Jurkat, Clone E6-1 (cell line): Measurements from ENCODE around the gene CACHD1.

Source experiments
- DNase-seq: peaks from one replicate; pipeline ENCODE4 v3.0.0-alpha.2; 2011; ENCODE audit warnings: low read depth, low spot score
- H3K4me3 ChIP-seq: 2 replicates; pipeline ENCODE4 v1.5.1; 2011; ENCODE audit warnings: mild to moderate bottlenecking, low read length, control low read depth, moderate library complexity

CACHD1 gene

GRCh38 chr1:64669098-64669675, 199.3 kb downstream of the CACHD1 start:
- H3K4me3 ChIP-seq = no peak overlapping the region
- no peak for DNase-seq

- no peak overlapping the region for H3K4me3 ChIP-seq
- DNase-seq = peak; percentile 5
Observed at GRCh38 chr1:64675718-64676345, 205.9 kb downstream of the CACHD1 start.

- DNase-seq = no peak
- H3K4me3 ChIP-seq = no peak overlapping the region
Observed at GRCh38 chr1:64676386-64676785, 206.5 kb downstream of the CACHD1 start.

GRCh38 chr1:64677532-64677931, 207.6 kb downstream of the CACHD1 start:
- no peak overlapping the region for H3K4me3 ChIP-seq
- DNase-seq = no peak

GRCh38 chr1:64678366-64678765, 208.4 kb downstream of the CACHD1 start:
- no peak for DNase-seq
- H3K4me3 ChIP-seq = no peak overlapping the region

GRCh38 chr1:64679177-64679576, 209.2 kb downstream of the CACHD1 start:
- DNase-seq = no peak
- H3K4me3 ChIP-seq = no peak overlapping the region

- no peak for DNase-seq
Observed at GRCh38 chr1:64680599-64680998, 210.7 kb downstream of the CACHD1 start.

GRCh38 chr1:64681043-64681442, 211.1 kb downstream of the CACHD1 start:
- no peak overlapping the region for H3K4me3 ChIP-seq

More at GRCh38 chr1:64680599-64680998, 210.7 kb downstream of the CACHD1 start:
- H3K4me3 ChIP-seq = no peak overlapping the region

GRCh38 chr1:64683419-64683818, 213.5 kb downstream of the CACHD1 start:
- DNase-seq = no peak
- H3K4me3 ChIP-seq = no peak overlapping the region

More at GRCh38 chr1:64681043-64681442, 211.1 kb downstream of the CACHD1 start:
- DNase-seq = no peak

GRCh38 chr1:64685217-64685616, 215.3 kb downstream of the CACHD1 start:
- no peak overlapping the region for H3K4me3 ChIP-seq
- no peak for DNase-seq

- H3K4me3 ChIP-seq = no peak overlapping the region
- DNase-seq = no peak
Observed at GRCh38 chr1:64685765-64686341, 215.9 kb downstream of the CACHD1 start.

GRCh38 chr1:64686828-64687724, 217.1 kb downstream of the CACHD1 start:
- DNase-seq = peak; percentile 39
- no peak overlapping the region for H3K4me3 ChIP-seq

GRCh38 chr1:64687725-64688327, 217.9 kb downstream of the CACHD1 start:
- DNase-seq = no peak
- no peak overlapping the region for H3K4me3 ChIP-seq

- no peak for DNase-seq
- H3K4me3 ChIP-seq = no peak overlapping the region
Observed at GRCh38 chr1:64691626-64692025, 221.7 kb downstream of the CACHD1 start.

GRCh38 chr1:64692911-64693310, 223.0 kb downstream of the CACHD1 start:
- DNase-seq = no peak
- H3K4me3 ChIP-seq = no peak overlapping the region

- no peak overlapping the region for H3K4me3 ChIP-seq
- no peak for DNase-seq
Observed at GRCh38 chr1:64693406-64693805, 223.5 kb downstream of the CACHD1 start.

- DNase-seq = no peak
Observed at GRCh38 chr1:64696879-64697278, 226.9 kb downstream of the CACHD1 start.

GRCh38 chr1:64699327-64699726, 229.4 kb downstream of the CACHD1 start:
- no peak for DNase-seq
- H3K4me3 ChIP-seq = no peak overlapping the region

More at GRCh38 chr1:64696879-64697278, 226.9 kb downstream of the CACHD1 start:
- H3K4me3 ChIP-seq = no peak overlapping the region

GRCh38 chr1:64701071-64701470, 231.1 kb downstream of the CACHD1 start:
- no peak for DNase-seq
- no peak overlapping the region for H3K4me3 ChIP-seq
